ENCODE measurements around the gene THUMPD2.

THUMPD2 gene

GRCh38 chr2:39715822-39716221 is 63.2 kb downstream of the THUMPD2 start:
- no peak for DNase-seq

GRCh38 chr2:39715095-39715494 is 64.0 kb downstream of the THUMPD2 start:
- DNase-seq, result no peak

GRCh38 chr2:39712953-39713352 is 66.1 kb downstream of the THUMPD2 start:
- no peak for DNase-seq

GRCh38 chr2:39710807-39711206 is 68.3 kb downstream of the THUMPD2 start:
- DNase-seq, result no peak

- DNase-seq, result no peak
Measured at GRCh38 chr2:39708003-39708402, 71.1 kb downstream of the THUMPD2 start.

- no peak for DNase-seq
Measured at GRCh38 chr2:39706945-39707344, 72.1 kb downstream of the THUMPD2 start.

- DNase-seq, result no peak
Measured at GRCh38 chr2:39706312-39706711, 72.7 kb downstream of the THUMPD2 start.

- no peak for DNase-seq
Measured at GRCh38 chr2:39705638-39706037, 73.4 kb downstream of the THUMPD2 start.

GRCh38 chr2:39704540-39704939 is 74.5 kb downstream of the THUMPD2 start:
- no peak for DNase-seq

- DNase-seq, result no peak
Measured at GRCh38 chr2:39703181-39703872, 75.7 kb downstream of the THUMPD2 start.

GRCh38 chr2:39701137-39701536 is 77.9 kb downstream of the THUMPD2 start:
- no peak for DNase-seq

GRCh38 chr2:39697454-39697853 is 81.6 kb downstream of the THUMPD2 start:
- DNase-seq, result no peak

GRCh38 chr2:39696838-39697237 is 82.2 kb downstream of the THUMPD2 start:
- DNase-seq, result no peak

GRCh38 chr2:39696101-39696553 is 82.9 kb downstream of the THUMPD2 start:
- DNase-seq, result no peak

- DNase-seq, result no peak
Measured at GRCh38 chr2:39693245-39693644, 85.8 kb downstream of the THUMPD2 start.

GRCh38 chr2:39689876-39690275 is 89.2 kb downstream of the THUMPD2 start:
- no peak for DNase-seq

- no peak for DNase-seq
Measured at GRCh38 chr2:39689272-39689841, 89.7 kb downstream of the THUMPD2 start.

- no peak for DNase-seq
Measured at GRCh38 chr2:39688181-39688580, 90.9 kb downstream of the THUMPD2 start.

- no peak for DNase-seq
Measured at GRCh38 chr2:39686456-39686855, 92.6 kb downstream of the THUMPD2 start.
